Ishikawa (cell line): Measurements from ENCODE around the gene PRR14.
A peak's percentile ranks its signal among the peaks of the same experiment; 100 is the strongest.

Experiments
- CEBPB ChIP-seq: IDR thresholded peaks from 2 replicates; pipeline ENCODE4 v1.6.1; 2012
- CREB1 ChIP-seq: IDR thresholded peaks from 2 replicates; pipeline ENCODE4 v1.6.1; 2012; ENCODE audit warnings: low read depth
- EGR1 ChIP-seq: IDR thresholded peaks from 2 replicates; pipeline ENCODE4 v1.6.1; 2012
- EP300 ChIP-seq: IDR thresholded peaks from 2 replicates; pipeline ENCODE4 v1.6.1; 2012; ENCODE audit warnings: borderline replicate concordance
- FOXM1 ChIP-seq: IDR thresholded peaks from 2 replicates; pipeline ENCODE4 v1.6.1; 2012; ENCODE audit warnings: low read depth, borderline replicate concordance
- NFIC ChIP-seq: IDR thresholded peaks from 2 replicates; pipeline ENCODE4 v1.6.1; 2012
- RAD21 ChIP-seq: IDR thresholded peaks from 2 replicates; pipeline ENCODE4 v1.6.1; 2012; ENCODE audit warnings: low read depth
- TAF1 ChIP-seq: IDR thresholded peaks from 2 replicates; pipeline ENCODE4 v1.6.1; 2012; ENCODE audit warnings: low read depth, mild to moderate bottlenecking
- TCF12 ChIP-seq: IDR thresholded peaks from 2 replicates; pipeline ENCODE4 v1.6.1; 2012; ENCODE audit warnings: low read depth
- TEAD4 ChIP-seq: IDR thresholded peaks from 2 replicates; pipeline ENCODE4 v1.6.1; 2012
- YY1 ChIP-seq: IDR thresholded peaks from 2 replicates; pipeline ENCODE4 v1.6.1; 2012; ENCODE audit warnings: low read depth
- ZBTB7A ChIP-seq: IDR thresholded peaks from 2 replicates; pipeline ENCODE4 v1.6.1; 2012; ENCODE audit warnings: low read depth
- TF ChIP-seq, protein P1 (sequence below): IDR thresholded peaks from 2 replicates; pipeline ENCODE4 v1.6.1; 2012
- TF ChIP-seq, protein P2 (sequence below): IDR thresholded peaks from 2 replicates; pipeline ENCODE4 v1.6.1; 2012; ENCODE audit warnings: low read depth, mild to moderate bottlenecking
- TF ChIP-seq, protein P3 (sequence below): IDR thresholded peaks from 2 replicates; pipeline ENCODE4 v1.6.1; 2012

PRR14 gene

DNA sequence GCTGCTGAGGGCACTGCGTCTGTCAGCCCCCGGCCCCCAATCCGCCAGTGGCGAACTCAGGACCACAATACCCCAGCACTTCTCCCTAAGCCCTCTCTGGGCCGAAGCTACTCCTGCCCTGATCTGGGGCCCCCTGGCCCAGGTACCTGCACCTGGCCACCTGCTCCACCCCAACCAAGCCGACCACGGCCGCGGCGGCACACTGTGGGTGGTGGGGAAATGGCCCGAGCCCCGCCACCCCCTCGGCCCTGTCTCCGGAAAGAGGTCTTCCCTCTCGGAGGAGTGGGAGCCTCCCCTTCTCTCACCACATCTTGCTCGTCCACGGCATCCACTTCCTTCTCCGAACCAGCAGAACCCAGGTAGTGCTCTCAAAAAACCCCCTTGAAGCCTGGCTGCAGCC lies 4.1 kb downstream of the PRR14 start:
- TF ChIP-seq, protein P1, sequence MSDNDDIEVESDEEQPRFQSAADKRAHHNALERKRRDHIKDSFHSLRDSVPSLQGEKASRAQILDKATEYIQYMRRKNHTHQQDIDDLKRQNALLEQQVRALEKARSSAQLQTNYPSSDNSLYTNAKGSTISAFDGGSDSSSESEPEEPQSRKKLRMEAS = no peak
- TF ChIP-seq YY1 (no peak), CEBPB (no peak), NFIC (no peak)

DNA sequence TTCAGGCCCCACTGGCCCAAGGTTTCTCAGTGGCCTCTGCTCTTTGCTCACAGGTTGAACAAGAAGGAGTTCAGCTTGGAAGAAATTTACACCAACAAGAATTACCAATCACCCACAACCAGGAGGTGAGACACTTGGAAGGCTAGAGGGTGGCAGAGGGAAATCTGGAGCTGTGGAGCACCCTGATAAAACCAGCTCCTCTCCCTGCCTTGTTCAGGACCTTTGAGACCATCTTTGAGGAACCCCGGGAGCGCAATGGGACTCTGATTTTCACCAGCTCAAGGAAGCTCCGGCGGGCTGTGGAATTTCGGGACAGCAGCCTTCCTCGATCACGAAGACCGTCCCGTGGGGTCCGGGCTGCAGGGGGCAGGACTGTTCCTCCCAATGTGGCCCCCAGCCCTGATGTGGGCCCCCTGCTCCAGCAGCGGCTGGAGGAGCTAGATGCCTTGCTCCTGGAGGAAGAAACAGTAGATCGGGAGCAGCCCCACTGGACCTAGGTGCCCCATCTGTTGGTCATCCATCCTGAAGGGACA lies 5.1 kb downstream of the PRR14 start:
- TF ChIP-seq CEBPB (no peak), NFIC (no peak)

DNA sequence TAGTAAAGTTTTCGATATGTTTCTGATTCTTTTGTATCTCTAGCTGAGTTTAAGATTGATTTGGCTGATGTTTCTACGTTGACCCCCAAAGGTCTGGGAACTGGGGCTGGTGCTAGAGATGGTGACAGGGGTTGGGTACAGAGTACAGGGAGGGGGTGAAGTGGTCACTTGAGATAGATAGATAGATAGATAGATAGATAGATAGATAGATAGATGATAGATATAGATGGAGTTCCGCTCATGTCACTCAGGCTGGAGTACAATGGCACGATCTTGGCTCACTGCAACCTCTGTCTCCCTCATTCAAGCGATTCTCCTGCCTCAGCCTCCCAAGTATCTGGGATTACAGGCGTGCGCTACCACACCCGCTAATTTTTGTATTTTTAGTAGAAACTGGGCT lies 5.6 kb downstream of the PRR14 start:
- TF ChIP-seq, protein P2, sequence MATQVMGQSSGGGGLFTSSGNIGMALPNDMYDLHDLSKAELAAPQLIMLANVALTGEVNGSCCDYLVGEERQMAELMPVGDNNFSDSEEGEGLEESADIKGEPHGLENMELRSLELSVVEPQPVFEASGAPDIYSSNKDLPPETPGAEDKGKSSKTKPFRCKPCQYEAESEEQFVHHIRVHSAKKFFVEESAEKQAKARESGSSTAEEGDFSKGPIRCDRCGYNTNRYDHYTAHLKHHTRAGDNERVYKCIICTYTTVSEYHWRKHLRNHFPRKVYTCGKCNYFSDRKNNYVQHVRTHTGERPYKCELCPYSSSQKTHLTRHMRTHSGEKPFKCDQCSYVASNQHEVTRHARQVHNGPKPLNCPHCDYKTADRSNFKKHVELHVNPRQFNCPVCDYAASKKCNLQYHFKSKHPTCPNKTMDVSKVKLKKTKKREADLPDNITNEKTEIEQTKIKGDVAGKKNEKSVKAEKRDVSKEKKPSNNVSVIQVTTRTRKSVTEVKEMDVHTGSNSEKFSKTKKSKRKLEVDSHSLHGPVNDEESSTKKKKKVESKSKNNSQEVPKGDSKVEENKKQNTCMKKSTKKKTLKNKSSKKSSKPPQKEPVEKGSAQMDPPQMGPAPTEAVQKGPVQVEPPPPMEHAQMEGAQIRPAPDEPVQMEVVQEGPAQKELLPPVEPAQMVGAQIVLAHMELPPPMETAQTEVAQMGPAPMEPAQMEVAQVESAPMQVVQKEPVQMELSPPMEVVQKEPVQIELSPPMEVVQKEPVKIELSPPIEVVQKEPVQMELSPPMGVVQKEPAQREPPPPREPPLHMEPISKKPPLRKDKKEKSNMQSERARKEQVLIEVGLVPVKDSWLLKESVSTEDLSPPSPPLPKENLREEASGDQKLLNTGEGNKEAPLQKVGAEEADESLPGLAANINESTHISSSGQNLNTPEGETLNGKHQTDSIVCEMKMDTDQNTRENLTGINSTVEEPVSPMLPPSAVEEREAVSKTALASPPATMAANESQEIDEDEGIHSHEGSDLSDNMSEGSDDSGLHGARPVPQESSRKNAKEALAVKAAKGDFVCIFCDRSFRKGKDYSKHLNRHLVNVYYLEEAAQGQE = no peak
- TF ChIP-seq ZBTB7A (no peak), TAF1 (no peak), TEAD4 (no peak), RAD21 (no peak), EP300 (no peak), CEBPB (no peak), YY1 (no peak)
- TF ChIP-seq, protein P1 = no peak

DNA sequence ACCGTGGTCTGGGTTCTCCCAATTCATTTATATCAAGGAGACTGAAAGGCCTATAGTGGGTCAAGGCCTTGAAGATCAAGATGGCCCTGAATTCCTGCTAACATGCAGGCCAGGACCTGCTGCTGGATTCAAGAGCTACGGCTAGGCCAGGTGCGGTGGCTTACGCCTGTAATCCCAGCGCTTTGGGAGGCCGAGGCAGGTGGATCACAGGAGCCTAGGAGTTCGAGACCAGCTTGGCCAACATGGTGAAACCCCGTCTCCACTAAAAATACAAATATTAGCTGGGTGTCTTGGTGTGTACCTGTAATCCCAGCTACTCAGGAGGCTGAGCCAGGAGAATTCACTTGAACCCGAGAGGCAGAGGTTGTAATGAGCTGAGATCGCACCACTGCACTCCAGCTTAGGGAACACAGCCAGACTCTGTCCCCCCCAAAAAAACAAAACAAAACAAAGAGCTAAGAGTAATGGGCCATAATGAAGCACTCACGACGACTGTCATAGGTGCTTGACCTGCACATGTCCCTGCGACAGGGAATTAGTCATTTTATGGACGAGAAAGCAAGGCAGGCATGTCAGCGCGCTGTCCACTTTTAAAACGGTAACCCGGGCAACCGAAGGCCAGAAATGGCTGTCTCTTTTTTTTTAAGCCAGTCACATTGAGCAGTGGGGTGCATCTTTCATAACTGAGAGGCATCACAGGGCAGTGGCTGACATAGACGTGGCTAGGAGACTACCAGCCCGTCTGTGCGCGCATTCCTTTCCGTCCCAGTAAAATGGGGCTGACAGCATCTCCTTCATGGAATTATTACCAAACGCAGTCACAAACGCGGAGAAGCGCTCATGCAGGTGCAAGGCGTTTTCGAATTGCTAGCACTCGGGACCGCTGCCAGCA lies 6.5 kb downstream of the PRR14 start:
- TF ChIP-seq TEAD4 (0 out of 2 replicates have a peak, but pooled peaks have one; percentile 29), YY1 (no peak; the same call in 1 of the 2 replicates), TAF1 (no peak), NFIC (0 out of 2 replicates have a peak, but pooled peaks have one; percentile 31), TCF12 (0 out of 2 replicates have a peak, but pooled peaks have one; percentile 53)
- TF ChIP-seq, protein P1 = no peak; the same call in none of the 2 replicates

DNA sequence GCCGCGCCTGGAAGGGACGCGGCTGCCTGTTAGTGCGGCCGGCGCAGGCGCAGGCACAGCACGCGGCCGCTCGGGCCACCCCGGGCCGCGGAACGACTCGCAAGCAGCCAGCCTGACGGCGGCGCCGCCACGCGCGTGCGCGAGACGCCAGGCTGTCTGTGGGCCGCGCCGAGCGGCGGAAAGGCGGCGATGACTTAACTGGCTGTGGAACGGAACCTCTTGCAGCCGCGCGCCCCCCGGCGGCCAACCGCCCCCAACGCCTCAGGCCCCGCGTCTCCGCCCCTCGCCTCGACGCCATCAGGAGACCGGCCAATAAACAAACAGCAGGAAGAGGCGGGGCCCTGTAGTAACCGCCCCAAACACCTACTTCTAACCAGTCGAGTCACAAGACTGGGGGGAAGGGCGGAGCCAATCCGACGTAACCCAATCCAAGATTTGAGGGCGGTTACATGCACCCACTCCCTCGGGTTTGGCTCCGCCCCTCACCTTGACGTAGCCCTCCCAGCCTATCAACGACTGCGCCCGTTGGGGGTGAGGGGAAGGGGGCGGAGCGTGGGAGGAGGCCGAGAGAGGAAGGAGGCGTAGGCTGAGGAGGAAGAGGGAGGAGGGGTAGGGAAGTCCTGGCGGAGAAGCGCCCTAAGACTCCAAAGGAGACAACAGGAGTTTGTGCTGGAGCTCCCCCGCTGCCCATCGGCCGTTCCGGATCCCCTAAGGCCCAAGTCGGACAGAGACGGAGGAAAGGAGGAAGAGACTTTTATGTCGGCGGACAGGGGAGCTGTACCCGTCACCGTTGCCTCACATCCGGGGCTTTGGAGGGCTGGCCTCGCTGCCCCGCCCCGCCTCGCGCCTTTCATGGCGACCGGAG lies 7.3 kb downstream of the PRR14 start, which contains the start of gene FBRS:
TSS of gene FBRS (plus strand) at position 566 of the 865 bp plus-strand sequence. CDS start 1,088 bp downstream, outside the sequence.
- TF ChIP-seq TEAD4 (no peak), EGR1 (peak; percentile 72), YY1 (peak; percentile 71), EP300 (no peak; the same call in 1 of the 2 replicates), FOXM1 (no peak), RAD21 (peak; percentile 61), ZBTB7A (no peak), CREB1 (peak; percentile 86), TAF1 (peak; percentile 45; the same call in 1 of the 2 replicates), TCF12 (peak; percentile 18; the same call in 1 of the 2 replicates), NFIC (0 out of 2 replicates have a peak, but pooled peaks have one; percentile 5), CEBPB (0 out of 2 replicates have a peak, but pooled peaks have one; percentile 13)
- TF ChIP-seq, protein P3, sequence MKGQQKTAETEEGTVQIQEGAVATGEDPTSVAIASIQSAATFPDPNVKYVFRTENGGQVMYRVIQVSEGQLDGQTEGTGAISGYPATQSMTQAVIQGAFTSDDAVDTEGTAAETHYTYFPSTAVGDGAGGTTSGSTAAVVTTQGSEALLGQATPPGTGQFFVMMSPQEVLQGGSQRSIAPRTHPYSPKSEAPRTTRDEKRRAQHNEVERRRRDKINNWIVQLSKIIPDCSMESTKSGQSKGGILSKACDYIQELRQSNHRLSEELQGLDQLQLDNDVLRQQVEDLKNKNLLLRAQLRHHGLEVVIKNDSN = no peak
- TF ChIP-seq, protein P1 = peak; percentile 46; the same call in 1 of the 2 replicates
- TF ChIP-seq, protein P2 = no peak
